Endothelial cell (in vitro differentiated cells): ENCODE data around the gene STIM1. TPM values are rescaled to one million over a fixed set of nuclear protein-coding genes. Genes with fewer than 3 reads are reported as not detected.

Experiments used
- DNase-seq: peaks from one replicate; pipeline ENCODE4 v3.0.0; 2021; ENCODE audit warnings: low spot score
- H3K27ac Mint-ChIP-seq: one replicate; pipeline ENCODE4 v1.8.0; 2021; ENCODE audit warnings: mixed read lengths, inconsistent platforms; ENCODE audit not compliant: unreplicated experiment
- H3K27me3 Mint-ChIP-seq: one replicate; pipeline ENCODE4 v1.8.0; 2021; ENCODE audit warnings: mild to moderate bottlenecking, moderate library complexity, mixed read lengths, inconsistent platforms; ENCODE audit not compliant: unreplicated experiment
- H3K36me3 Mint-ChIP-seq: one replicate; pipeline ENCODE4 v1.8.0; 2021; ENCODE audit warnings: mild to moderate bottlenecking, low read depth, mixed read lengths, inconsistent platforms; ENCODE audit not compliant: unreplicated experiment
- H3K4me1 Mint-ChIP-seq: one replicate; pipeline ENCODE4 v1.8.0; 2021; ENCODE audit warnings: mild to moderate bottlenecking, mixed read lengths, inconsistent platforms; ENCODE audit not compliant: unreplicated experiment
- H3K4me3 Mint-ChIP-seq: one replicate; pipeline ENCODE4 v1.8.0; 2021; ENCODE audit warnings: mild to moderate bottlenecking, mixed read lengths, inconsistent platforms; ENCODE audit not compliant: unreplicated experiment
- H3K9me3 Mint-ChIP-seq: one replicate; pipeline ENCODE4 v1.8.0; 2021; ENCODE audit warnings: mixed read lengths, inconsistent platforms; ENCODE audit not compliant: unreplicated experiment
- CTCF ChIP-seq: fragments of 200-600 bp; sonication (generic); IDR thresholded peaks from one replicate; pipeline ENCODE4 v1.5.0; 2021; ENCODE audit warnings: antibody characterized with exemption; ENCODE audit not compliant: unreplicated experiment
- total RNA-seq: library from RNA; stranded (reverse); fragmentation: NEBNext Ultra II Directional; extraction: Animal tissue kit (Norgen Biotek cat#: 25700); gene quantifications from one replicate; pipeline ENCODE4 v1.2.1, GENCODE V29; 2021; ENCODE audit not compliant: unreplicated experiment

STIM1 gene
- total RNA-seq, 1 donor from 2014 or later = 35.9 TPM

GRCh38 chr11:3944198-3944597 lies 88.7 kb downstream of the STIM1 start:
- DNase-seq = no peak
- Mint-ChIP-seq H3K36me3 (no peaks in the 10 kb centered on the region), H3K27ac (peak overlapping the region; percentile 23), H3K4me3 (no peak overlapping the region), H3K4me1 (peaks cover 16% of the 10 kb centered on the region), H3K27me3 (no peaks in the 10 kb centered on the region), H3K9me3 (no peaks in the 10 kb centered on the region)
- TF ChIP-seq CTCF = no peak

GRCh38 chr11:3946455-3947017 lies 91.1 kb downstream of the STIM1 start:
- Mint-ChIP-seq H3K4me3 (no peak overlapping the region), H3K9me3 (no peaks in the 10 kb centered on the region), H3K27ac (peak overlapping the region; percentile 72), H3K27me3 (no peaks in the 10 kb centered on the region), H3K36me3 (no peaks in the 10 kb centered on the region), H3K4me1 (peaks cover 23% of the 10 kb centered on the region)
- TF ChIP-seq CTCF = no peak
- DNase-seq = no peak

- H3K27ac Mint-ChIP-seq = peak overlapping the region; percentile 72
- peaks cover 23% of the 10 kb centered on the region for H3K4me1 Mint-ChIP-seq
- no peak for DNase-seq
- no peak for TF ChIP-seq CTCF
- no peaks in the 10 kb centered on the region for H3K9me3 Mint-ChIP-seq
- H3K27me3 Mint-ChIP-seq = no peaks in the 10 kb centered on the region
- no peak overlapping the region for H3K4me3 Mint-ChIP-seq
- H3K36me3 Mint-ChIP-seq = no peaks in the 10 kb centered on the region
Observed at GRCh38 chr11:3947061-3947460, 91.6 kb downstream of the STIM1 start.

GRCh38 chr11:3949125-3949524 lies 93.7 kb downstream of the STIM1 start:
- no peak for TF ChIP-seq CTCF
- Mint-ChIP-seq H3K36me3 (no peaks in the 10 kb centered on the region), H3K9me3 (no peaks in the 10 kb centered on the region), H3K4me3 (no peak overlapping the region), H3K4me1 (peaks cover 23% of the 10 kb centered on the region), H3K27ac (no peak overlapping the region), H3K27me3 (peaks cover 1% of the 10 kb centered on the region)
- no peak for DNase-seq

- H3K4me1 Mint-ChIP-seq = peaks cover 23% of the 10 kb centered on the region
Observed at GRCh38 chr11:3950996-3951660, 95.7 kb downstream of the STIM1 start.

More at GRCh38 chr11:3950996-3951660, 95.7 kb downstream of the STIM1 start:
- peak overlapping the region; percentile 97 for H3K27ac Mint-ChIP-seq
- no peak for DNase-seq
- no peak overlapping the region for H3K4me3 Mint-ChIP-seq
- no peaks in the 10 kb centered on the region for H3K9me3 Mint-ChIP-seq
- H3K36me3 Mint-ChIP-seq = no peaks in the 10 kb centered on the region
- peaks cover 2% of the 10 kb centered on the region for H3K27me3 Mint-ChIP-seq
- no peak for TF ChIP-seq CTCF
